Fibroblast of skin of right quadriceps (primary cell): ENCODE results near the gene KLHL3.
A peak's percentile ranks its signal among the peaks of the same experiment; 100 is the strongest.

ENCODE experiments used
- DNase-seq: peaks from one replicate; pipeline ENCODE4 v3.0.0-alpha.2; 2013

KLHL3 gene

DNA sequence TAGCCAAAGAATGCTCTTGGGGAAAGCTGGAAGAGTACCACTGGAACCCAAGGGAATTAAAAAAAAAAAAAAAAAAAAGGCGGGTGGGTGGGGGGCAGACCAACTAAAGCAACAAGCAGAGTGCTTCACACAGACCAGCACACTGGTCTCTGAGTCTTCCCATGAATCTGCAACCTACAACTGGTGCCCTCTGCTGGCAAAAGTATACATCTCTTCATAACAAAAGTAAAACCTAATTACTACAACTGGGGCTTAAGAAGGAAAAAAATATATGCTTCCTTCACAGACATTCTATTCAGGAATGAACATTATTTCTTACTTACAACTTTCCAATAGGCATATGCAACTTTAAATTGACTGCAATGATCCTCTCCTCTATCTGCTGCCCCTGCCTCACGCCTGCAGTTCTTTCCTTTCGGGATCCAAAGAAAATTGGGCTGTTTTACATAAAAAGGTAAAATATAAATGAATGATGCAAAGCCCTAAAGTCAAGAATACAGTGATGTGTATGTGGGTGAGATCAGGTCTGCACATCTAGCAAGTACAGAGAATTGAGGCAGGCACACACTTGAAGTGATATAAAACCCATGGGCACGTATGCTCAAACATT, 7.2 kb upstream of the KLHL3 start:
- peak; percentile 72 for DNase-seq

GRCh38 chr5:137741718-137742117, 5.8 kb upstream of the KLHL3 start:
- DNase-seq, result no peak

DNA sequence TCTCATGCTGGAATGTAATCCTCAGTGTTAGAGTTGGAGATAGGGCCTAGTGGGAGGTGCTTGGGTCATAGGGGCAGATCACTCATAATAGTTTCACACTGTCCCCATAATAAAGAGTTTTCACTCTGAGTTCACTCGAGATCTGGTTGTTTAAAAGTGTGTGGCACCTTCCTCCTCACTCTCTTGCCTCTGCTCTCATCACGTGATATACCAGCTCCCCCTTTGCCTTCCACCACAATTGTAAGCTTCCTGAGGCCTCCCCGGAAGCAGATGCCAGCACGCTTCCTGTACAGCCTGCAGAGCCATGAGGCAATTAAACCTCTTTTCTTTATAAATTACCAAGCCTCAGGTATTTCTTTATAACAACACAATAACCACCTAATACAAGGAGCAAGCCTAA, 3.8 kb upstream of the KLHL3 start:
- DNase-seq, result no peak

- peak; percentile 5 for DNase-seq
These were observed 3.1 kb upstream of the KLHL3 start for GRCh38 chr5:137738947-137739346.

- DNase-seq, result peak; percentile 57
These were observed 1.7 kb upstream of the KLHL3 start for GRCh38 chr5:137737349-137738131.

GRCh38 chr5:137736496-137736895, 607 bp upstream of the KLHL3 start:
- DNase-seq, result no peak

GRCh38 chr5:137734962-137735554, 831 bp downstream of the KLHL3 start:
- DNase-seq, result peak; percentile 34

DNA sequence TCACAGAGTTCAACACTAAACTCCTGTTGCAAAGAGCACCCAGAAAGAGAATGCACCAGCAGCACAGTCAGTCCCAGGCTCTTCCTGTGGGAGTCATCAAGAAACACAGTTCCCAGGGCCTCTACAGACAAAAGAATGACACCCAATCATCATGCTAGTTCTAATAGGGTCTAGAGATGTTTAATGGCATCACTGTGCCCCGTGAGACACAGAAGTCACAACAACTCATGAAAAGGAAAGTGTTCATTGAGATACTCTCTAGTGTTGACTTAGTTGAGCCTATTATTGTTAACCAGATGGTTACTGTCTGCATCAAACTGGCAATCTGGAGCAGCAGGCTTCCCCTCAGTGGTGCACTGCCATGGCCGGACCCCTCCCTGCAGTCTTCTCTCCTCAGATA, 1.6 kb downstream of the KLHL3 start:
- DNase-seq, result no peak

DNA sequence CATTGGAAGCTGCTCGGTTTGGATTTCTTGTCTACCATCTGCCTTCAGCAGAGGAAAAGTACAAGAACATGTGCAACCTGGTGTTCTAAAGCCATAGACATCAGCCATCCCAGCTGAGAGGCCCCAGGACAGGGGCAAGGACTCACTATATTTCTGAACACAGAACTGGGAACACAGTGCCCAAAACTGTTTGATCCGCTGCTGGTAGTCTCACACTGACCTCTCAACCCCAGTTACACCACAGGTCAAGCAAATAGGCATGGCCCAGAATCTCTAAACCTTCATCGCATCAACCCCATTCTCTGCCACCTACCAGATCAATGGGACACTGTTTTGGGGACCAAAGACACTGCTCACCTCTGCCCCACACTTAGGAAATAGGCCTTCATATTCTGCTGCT, 2.0 kb downstream of the KLHL3 start:
- no peak for DNase-seq

DNA sequence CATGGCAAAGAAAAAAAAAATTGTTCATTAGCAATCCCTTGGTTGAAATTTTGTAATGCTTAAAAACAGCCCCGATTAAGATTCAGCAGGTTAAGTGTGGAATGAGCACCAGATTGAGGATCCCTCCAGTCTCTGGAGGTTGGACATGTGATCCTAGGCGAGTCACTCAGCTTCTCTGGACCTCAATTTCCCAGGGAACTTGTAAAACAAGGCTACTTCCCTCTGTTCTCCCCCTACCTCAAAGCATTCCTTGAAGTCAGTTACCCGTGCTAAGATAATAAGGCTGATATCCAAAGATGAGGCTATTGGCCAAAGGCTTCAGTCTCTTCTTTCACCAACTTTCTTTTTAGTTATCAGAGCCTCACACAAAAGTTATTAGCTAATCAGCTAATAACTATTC, 2.9 kb downstream of the KLHL3 start:
- no peak for DNase-seq

- DNase-seq, result no peak
These were observed 4.7 kb downstream of the KLHL3 start for GRCh38 chr5:137731176-137731575.

DNA sequence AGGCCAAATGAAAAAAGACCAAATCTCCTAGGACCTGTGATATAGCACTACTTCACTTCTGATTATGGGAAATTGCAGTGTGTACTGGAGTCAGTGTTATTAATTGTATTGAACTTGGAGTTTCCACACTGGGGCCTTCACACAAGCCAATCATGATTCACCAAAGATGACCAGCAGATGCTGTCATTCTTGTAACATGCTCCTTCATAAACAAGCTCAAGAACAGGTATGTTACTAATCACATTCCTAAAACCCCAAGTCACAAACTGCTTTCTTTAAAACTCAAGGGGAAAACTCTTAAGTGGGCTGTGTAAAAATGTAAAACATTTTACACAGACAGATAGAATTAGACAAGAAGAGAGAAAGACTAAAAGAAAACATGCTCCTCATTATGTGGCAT, 5.6 kb downstream of the KLHL3 start:
- DNase-seq, result peak; percentile 59

- DNase-seq, result no peak
These were observed 7.8 kb downstream of the KLHL3 start for GRCh38 chr5:137728048-137728447.

DNA sequence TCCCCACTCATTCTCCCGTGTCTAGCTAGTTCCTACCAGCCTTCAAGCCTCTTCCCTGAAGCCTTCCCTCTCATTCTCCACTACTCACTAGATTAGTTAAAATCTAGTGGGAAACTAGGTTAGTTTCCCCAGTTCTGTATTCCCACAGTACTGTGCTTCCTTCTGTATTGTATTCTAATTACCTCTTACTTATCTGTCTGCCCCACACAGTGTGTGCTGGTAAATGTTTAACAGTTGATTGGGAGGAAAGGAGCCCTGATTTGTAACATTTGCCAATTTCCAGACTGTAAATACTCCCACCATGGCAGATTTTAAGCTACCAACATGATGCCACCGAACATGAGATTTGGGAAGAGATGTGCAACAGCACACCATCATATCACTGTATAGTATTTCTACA, 8.3 kb downstream of the KLHL3 start:
- DNase-seq, result no peak

DNA sequence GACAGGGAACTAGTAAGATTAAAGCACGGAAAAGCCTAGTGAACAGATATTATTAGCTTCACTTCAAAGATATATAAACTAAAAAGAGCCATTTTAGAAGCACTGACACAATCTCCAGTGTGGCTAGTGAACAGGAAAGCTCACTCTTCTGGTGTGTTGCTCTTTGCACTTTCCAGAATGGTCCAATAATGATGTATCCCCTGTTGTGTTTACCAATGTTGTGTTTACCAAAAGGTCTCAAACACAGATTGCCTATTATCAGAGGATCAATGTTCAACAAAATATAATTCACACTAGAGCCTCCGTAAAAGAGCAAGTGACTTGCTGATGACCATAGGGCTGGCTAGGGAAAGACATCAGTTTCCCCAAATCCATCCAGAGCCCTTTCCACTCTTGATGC, 11.6 kb downstream of the KLHL3 start:
- no peak for DNase-seq

- DNase-seq, result no peak
These were observed 17.3 kb downstream of the KLHL3 start for GRCh38 chr5:137718611-137719010.

DNA sequence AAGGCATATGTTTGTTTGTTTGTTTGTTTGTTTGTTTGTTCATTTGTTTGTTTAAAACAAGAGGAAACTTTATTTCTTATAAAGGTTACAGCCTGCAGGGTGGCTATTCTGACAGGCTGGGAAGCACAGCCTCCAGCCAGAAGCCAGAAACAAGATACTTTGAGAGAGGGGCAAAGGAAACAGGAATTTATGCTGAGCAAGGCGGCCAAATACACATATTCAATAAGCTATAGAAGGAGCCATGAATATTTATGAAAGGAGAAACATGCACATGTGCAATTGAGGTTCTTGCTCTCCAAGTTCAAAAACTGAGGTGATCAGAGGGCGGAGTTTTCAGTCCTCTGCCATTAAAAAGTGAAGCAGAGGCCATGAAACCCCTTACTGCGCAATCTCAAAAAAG, 19.6 kb downstream of the KLHL3 start:
- DNase-seq, result no peak

DNA sequence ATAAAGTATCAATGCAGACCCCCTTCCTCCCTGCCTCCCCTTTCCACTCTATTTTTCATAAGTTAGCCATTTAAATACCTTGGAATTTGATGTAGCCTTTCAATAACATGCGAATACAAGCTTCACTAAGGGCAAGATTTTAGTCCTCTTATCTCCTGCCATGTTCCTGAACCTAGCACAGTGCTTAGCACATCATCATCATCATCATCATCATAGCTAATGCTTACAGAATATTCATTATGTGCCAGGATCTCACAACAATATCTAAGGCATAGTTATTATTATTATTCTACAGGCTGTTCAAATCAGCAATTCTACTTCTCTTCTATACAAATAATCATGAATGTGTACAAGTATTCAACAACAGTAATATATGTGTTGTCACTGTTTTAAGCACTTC, 20.4 kb downstream of the KLHL3 start:
- no peak for DNase-seq

GRCh38 chr5:137714946-137715345, 20.9 kb downstream of the KLHL3 start:
- no peak for DNase-seq

DNA sequence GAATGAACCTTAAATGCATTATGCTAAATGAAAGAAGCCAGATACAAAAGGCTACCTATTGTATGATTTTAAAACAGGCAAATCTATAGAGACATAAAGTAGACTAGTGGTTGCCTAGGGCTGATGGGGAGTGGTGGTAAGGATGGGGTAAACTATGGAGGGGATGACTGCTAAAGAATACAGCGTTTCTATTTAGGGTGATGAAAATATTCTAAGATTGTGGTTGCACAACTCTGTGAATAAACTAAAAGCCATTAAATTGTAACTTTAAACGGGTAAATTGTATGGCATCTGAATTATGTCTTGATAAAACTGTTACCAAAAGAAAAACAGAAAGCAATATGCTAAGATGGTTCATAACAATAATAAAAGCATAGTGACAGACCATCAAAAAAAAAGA, 21.4 kb downstream of the KLHL3 start:
- DNase-seq, result no peak

GRCh38 chr5:137712139-137712667, 23.7 kb downstream of the KLHL3 start:
- DNase-seq, result no peak

DNA sequence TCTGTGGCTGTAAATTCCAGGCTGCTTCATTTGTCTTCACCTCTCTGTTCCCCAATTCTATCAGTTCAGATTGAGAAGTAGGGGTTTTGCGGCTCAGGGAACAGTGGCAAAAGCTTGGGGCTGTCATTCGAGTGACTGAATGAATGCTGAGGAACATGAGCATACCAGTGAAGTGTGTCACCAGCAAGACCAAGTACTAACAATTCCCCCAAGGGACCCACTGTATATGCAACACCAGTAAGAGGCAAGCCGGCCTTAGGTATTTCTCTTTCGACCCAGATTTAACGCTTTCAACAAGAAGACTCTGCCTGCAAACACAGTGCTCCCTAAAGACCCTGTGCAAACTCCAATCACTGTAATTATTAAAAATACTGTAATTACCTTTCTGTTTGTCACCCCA, 25.8 kb downstream of the KLHL3 start:
- peak; percentile 50 for DNase-seq

DNA sequence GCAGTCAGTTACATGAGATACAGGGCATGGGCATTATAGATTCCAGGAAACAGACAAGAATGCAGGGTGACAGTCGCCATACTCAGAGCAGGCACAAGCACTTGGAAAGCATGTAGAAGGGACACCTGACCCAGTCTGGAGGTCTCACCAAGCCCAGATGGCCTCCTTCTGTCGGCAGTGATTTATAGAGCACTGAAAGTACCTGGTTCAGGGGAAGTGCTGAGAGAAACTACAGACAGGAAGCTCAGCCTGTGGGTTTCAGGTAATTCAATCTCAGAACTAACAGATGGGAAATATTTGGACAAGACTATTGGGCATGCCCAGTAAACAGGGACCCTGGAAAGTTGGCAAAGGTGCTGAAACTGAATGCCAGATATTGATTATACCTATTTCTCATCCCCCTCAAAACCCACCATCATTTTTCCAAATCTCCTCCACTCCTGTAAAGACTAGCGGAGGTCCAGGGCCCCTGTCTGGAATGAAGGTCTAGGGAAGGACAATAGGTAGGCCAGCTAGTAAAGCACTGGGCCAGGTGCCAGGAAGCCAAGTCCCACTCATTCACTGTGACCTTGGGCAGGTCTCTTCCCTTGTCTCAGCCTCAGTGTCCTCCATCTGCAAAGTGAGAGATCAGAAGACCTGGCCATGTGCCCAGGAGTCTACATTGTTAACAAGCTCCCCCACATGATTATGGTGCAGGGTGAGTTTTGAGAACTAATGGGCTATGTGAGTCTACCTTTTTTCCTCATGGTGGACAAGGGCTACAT, 26.9 kb downstream of the KLHL3 start:
- DNase-seq, result no peak
